Ammon's horn (tissue), 1 donor: Measurements from ENCODE around the gene WDFY4.

ENCODE experiments used
- DNase-seq: peaks from one replicate; pipeline ENCODE4 v3.0.0-alpha.2; 2016; ENCODE audit warnings: low spot score

WDFY4 gene

DNA sequence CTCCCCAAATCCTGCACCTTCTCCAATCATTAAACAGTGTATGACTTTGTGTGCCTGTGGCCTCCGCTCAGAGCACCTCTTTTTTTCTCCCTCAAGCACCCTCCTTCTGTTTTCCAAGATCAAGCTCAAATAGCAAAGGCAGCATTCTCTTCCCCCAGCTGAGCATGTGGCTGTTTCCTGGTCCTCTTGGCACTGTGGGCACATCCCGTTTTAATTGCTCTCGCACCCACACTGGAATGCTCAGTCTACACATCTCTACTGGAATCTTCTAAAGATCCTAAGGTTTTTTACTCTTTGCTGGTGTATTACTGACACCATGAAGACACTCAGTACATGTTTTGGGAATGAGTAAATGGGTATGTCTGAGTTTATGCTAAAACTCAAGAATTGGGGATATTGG lies 107.4 kb downstream of the WDFY4 start:
- no peak for DNase-seq

DNA sequence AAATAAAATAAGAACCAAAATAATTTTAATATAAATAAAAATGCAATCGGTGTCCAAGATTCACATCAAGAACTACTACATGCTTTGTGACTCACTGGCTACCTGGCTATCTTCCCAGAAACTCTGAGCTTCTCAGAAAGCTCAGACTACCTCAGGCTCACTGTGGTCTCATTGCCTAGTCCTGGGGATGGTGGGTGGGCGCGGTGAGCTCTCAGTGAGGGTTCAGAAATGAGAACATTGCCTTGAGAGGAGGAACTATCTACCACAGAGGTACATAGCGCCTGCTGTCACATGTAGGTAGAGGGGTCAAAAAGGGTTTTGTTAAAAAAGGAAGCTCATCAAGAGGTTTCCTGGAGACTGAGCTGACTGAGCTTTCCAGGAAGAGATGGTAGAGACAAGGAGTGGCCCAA lies 108.0 kb downstream of the WDFY4 start:
- DNase-seq: no peak

DNA sequence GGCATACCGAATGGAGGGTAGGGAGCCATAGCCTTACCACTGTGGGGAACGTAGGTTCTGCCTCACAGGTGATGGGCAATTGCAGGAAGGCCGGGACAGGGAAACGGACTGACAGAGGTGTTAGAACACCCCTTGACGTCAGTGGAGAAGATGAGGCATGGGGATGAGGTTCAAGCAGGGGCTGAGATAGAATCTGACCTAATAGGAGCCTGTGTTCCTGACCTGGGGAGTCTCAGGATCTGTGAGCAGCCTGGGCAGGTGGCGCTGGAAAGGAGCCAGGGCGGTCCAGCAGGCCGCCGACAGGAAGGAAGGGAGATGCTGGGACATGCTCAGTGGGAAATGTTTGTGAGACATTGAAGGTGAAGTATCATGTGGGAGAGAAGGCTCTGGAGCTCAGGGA lies 109.4 kb downstream of the WDFY4 start:
- DNase-seq: no peak

DNA sequence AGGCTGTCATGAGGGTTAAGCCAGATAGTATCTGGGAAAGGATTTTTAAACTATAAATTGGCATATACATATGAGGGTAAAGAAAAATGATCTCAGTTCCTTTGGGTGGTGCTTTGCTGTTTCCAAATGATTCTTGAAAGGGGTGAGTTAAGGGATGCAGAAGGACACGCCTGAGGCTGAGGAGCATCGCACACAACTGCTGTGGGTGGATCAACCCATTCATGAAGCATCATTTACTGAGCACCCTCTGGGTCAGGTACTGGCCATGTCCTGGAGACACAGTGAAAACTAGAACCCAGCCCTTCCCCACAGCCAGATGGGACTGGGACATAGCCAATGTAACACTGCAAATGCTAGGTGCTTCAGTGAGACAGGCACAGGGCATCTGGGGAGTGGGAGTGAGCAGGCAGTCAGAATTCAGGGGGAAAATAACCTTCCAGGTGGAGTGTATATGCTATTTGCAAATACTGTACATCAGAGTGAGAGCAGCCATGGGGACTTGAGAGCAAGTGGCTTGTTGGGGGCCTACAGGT lies 112.1 kb downstream of the WDFY4 start:
- DNase-seq: no peak

DNA sequence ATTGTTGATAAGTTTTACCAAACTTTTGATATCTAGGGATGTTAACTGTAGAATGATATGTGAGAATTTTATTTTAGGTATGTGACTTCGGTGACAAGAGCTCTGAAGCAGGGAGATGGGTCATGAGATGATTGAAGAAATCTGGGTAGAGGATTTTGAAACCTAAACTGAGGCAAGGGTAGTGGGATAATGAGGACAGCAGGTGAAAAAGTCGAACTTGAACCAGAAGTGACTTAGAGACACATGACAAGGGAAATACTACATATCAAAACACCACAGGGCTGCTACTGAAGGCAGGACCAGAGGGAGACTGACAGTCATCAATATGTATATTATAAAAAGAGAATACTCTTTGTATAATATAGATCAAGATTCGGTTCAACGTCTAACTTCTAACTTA lies 113.2 kb downstream of the WDFY4 start:
- no peak for DNase-seq

DNA sequence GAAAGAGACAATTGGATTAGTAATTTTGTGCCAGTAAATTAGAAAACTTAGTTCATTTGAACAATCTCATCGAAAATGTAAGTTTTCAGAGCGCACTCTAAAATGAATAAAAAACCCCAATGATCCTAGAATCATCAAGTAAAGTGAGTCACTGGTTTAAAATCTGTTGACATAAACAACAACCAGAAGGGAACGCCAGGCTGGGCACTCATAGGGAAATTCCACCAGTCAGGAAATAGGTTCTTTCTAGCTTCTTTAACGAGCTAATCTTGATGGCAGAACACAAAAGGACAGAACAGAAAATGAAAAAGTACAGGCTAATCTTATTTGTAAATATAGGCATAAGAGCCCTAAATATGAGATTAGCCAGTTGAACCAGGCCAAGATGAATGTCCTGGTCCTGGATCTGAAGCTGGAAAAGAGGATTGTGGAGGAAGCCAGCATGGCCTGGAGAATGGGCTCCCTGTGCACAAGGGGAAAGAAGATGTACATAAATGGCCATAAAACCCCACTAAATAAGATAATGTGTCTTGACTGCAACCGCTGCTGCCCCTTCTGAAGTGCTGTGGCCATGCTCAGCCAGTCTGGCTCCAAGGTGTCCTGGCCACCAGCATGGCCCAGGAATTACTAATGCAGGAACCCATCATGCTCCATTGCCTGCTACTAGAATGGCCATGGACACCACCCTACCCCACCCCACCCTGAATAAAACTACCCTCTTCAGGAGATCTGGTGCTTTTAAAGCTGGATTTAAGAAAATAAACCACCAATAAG lies 114.0 kb downstream of the WDFY4 start:
- no peak for DNase-seq

DNA sequence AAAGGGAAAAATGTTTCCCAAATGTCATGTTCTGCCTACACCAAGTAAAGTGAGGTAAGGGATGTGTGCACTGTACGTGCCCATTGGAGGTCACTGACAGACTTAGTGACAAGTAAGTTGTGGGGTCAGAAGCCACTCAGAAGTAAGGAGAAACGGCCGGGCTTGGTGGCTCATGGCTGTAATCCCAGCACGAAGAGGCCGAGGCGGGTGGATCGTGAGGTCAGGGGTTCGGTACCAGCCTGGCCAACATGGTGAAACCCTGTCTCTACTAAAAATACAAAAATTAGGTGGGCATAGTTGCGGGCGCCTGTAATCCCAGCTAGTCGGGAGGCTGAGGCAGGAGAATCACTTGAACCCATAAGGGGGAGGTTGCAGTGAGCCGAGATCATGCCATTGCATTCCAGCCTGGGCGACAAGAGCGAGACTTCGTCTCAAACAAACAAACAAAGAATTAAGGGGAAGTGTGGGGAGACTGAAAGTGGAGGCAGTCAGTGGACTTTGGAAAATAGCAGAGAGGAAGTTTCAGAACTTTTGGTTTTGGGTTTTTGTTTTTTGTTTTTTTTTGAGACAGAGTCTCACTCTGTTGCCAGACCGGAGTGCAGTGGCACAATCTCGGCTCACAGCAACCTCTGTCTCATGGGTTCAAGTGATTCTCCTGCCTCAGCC lies 114.8 kb downstream of the WDFY4 start:
- DNase-seq: no peak

DNA sequence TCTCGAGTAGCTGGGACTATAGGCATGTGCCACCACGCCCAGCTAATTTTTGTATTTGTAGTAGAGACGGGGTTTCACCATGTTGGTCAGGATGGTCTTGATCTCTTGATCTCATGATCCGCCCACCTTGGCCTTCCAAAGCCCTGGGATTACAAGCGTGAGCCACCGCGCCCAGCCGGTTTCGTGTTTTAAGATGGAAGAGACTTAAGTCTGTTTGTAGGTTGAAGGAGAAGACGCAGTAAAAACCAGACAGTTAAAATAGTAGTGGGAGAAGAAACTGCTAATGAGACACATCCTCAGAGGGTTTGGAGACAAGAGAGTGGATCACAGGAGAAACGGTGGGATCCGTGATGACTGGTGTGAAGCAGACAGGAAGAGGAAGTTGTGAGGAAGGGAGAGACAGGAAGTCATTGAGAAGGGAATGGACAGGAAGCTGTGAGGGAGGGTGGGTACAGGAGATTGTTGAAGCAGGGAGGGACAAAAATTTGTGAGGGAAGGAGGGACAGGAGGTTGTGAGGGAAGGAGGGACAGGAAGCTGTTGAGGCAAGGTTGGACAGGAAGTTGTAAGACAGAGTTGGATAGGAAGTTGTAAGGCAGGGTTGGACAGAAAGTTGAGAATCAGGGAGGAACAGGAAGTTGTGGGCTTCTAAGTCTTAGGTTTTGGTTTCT lies 115.5 kb downstream of the WDFY4 start:
- DNase-seq: peak; percentile 69

DNA sequence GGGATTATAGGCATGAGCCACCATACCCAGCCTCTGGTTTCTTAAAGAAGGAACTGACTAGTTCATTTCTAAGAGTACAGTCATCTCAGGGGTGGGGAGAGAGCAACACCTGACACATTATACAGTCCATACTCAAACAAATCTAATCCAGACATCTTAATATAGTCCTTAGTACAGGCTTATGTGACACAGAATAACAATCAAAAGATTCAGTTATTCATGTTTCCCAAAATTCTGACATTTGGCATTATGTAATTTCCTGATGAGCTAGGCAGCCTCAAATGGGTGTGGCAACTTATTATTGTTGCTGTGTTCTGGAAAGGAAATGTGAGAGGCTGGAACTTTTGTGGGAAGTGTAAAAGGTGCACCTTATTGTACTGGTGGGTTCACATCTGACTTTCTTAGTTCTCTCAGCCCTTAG lies 116.3 kb downstream of the WDFY4 start:
- DNase-seq: no peak

DNA sequence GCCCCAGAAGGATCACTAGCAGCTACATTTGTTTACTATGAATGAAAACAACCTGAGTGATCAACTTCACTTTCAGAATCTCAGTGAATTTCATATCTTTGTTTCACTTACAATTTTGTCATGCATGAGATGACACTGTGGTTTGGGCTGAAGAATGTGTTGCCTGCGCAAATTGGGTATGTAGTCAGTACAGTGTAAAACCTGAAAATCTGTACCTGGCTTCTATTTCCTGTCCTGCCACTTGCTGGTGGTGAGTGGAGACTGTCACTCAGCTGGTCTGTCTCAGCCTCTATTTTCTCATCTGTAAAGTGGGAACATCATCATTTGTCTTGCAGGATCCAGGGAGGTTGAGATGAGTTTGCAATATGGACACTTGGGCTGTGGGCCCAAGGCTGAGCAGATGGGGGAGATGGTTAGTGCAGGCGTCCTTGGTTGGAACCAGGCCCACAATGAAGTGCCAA lies 118.0 kb downstream of the WDFY4 start:
- no peak for DNase-seq

DNA sequence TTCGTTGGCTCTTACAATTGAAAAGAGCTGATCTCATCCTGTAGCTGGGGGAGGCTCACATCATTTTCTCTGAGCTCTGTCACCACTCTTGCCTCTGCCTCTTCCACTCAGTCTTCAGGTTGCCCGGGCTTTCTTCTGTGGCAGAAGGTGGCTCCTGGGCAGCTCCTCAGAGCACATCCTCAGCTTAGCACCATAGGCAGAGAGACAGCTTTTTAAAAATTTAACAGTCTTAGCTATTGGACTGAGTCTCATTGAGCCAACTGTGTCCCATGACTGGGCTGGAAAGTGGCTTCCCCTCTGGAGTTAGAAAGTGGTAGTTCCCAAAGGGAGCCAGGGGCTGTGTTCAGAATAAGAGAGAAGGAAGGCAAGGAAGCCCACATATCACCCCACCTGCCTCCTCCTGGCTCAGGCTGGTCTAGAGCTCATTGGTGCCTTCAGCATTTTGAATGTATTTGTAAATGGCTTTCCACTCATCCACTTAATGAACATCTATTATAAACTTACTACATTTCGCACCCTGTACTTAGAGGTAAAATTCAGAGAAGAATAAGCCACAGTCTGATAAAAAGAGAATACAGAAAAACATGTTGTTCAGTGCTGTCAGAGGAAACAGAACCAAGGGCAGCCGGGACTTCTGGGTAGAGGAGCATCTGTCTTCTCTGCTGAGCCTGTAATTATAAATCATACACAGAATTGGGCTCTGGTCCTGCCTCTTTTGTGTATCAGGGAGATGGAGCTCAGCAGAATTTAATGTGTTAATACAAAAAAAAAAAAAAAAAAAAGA lies 119.3 kb downstream of the WDFY4 start:
- DNase-seq: no peak

DNA sequence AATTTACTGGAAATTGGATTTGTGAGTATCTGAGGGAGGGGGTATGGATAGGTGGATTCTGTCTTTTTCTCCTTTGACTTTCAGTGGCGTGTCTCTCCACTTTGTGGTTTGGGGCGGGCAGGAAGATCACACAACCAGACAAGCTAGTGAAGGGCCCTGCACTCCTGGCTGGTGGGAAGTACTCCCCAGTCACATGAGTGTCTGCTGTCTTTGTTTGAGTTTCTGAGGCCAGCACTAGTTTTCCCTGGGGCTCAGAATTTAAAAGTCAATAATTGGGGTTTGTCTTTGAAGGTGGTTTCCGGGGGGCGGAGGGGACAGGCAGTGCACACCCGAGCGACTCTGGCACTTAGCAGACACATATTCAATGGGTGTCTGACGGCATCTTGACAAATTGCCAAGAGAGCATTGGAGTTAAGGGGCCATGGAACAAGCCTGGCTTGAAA lies 120.1 kb downstream of the WDFY4 start:
- peak; percentile 48 for DNase-seq

DNA sequence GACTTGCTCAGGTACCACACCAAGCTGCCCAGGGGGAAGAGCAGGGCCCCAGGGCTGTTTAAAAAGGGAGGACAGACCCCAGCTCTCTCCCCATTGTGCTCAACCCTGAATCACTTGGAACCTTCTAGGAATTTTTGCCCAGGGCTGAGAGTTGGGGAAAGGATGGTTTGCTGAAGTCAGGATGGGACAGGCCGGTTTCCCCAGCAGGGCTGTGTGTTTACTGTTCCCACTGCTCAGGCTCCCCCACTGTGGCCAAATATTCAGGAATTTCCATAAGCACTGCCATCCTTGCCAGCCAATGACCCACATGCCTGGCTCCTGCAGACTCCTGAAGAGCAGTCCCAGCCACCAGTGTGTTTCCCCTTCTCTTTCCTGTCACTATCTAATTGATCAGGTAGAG lies 120.7 kb downstream of the WDFY4 start:
- no peak for DNase-seq

DNA sequence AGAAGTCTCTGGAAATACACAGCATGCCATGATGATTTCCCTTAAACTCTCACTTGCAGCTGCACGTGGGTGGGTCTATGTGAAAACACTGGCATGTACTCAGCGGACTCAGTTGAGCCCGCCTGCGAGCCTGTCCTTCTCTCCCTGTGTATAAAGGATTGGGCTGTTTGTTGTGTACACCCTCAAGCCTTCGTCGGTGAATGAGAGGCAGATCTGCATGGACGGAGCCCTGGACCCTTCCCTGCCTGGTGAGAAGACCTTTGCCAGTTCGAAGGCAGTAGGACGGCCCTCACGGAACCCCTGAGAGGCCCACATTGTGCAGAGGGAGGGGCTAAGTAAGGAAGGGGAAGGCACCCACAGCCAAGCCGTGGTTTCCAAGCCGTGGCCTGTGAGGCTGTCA lies 121.2 kb downstream of the WDFY4 start:
- peak; percentile 53 for DNase-seq

DNA sequence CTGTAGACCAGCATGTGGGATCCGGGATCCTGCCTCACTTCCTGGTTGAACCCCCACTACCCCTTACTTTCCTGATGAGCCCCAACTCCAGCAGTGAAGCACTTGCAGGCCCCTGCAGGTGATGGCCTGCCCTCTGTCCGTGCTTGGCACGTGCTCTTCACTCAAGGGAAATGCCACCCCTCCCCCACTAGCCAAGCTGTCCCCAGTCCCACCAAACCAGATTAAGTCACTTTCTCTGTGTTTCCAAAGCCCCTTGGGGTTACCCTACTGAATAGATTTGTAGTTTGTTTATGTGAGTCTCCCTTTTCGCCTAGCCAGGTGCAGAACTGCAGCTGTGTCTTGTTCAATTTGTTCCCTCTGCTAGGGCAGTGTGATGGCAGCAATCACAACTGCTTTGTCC lies 121.7 kb downstream of the WDFY4 start:
- no peak for DNase-seq

DNA sequence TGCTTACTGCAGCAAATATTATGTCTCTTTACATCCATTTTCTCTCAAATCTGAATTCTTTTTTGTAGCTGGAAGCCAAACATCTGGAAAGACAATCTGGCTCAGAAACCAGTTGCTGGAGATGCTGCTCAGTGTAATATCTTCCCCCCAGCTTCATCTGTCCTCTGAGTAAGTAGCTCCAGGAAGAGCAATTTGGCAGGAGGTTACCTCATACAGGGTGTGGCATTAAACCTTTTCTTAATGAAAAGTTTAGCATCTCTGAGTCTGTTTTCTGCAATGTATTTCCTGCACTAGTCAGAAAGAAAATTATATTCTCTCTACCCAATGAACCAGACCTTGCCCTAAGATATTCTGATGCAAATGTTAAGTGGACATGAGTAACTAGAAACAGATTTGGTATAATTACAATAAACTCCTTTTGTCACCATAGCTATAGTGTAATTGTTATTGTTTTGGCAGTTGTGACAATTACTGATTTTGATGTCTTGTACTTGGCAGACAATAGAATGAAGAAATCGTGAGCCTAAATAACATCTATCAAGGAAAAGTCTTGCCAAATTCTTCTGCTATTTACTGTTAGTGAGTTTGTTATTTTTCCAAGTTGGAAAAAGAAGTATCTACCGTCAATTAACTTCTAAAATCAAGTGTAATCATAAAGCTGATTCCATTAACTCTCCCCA lies 123.3 kb downstream of the WDFY4 start:
- DNase-seq: no peak

DNA sequence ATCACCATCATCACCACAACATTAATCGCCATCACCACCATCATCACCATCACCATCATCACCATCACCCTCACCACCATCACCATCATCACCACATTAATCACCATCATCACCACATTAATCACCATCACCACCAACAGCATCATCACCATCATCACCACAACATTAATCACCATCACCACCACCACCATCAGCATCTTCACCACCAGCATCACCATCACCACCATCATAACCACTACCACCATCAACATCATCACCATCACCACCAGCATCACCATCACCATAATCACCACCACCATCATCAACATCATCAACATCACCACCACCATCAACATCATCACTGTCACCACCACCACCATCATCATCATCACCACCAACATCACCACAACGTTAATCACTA lies 124.6 kb downstream of the WDFY4 start:
- DNase-seq: no peak

DNA sequence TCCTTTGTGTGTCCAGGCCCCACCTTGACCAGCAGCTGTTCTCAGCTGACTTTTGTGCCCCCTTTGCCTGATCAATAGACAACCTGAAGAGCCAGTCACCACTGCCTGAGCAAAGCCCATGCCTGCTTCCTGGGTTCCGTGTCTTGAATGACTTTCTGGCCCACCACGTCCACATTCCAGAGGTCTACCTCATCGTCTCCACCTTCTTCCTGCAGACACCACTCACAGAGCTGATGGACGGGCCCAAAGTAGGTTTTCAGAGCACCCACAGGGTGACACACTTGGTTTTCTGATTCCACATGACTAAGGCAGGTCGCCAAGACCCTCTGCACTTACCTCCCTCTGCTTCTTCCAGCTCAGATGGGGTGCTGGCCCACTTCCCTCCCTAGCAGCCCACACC lies 126.8 kb downstream of the WDFY4 start:
- no peak for DNase-seq

DNA sequence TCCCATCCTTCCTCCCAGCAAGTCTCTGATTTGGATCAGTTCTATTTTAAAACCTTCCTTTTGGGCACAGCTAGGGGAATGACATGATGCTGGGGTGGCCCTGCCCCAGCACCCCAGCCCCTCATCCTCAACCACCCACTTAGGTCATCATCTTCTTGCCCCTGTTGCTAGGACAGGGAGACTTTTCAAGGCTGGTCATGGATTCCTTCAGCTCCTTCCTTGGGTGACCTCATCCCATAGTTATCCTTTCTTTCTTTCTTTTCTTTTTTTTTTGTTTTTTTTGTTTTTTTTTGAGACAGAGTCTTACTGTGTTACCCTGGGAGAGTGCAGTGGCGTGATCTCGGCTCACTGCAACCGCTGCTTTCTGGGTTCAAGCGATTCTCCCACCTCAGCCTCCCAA lies 127.2 kb downstream of the WDFY4 start:
- DNase-seq: no peak

DNA sequence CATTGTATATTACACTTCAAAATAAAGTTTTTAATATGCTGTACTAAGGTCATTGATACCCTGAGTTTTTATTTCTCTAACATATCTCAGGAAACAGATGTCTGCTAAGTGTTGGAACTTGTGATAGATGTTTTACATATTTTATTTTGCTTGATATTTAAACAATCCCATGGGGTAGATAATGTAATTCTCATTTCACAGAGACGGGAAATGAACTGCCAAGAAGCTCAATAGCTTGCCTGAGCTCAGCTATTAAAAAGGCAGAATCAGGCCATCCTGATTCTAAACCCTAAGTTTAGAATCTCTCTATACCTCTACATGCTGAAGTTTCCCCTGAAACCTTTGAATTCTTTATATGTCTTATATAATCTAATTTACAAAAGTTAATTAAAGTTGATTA lies 128.6 kb downstream of the WDFY4 start:
- DNase-seq: no peak

DNA sequence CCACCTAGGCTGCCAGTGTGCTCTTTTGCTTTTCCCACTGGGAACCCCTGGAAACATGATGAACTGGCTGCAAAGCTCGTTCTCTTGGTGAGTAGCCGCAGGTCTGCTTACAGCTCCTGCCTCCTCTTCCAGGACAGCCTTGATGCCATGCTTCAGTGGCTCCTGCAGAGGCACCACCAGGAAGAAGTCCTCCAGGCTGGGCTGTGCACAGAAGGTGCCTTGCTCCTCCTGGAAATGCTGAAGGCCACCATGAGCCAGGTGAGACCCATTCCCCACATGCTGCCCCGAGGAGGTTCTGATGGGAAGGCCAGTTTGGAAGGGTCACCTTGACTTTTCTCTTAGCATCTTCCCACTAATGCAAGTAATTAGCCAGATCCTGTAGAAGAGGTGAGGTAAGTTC lies 129.2 kb downstream of the WDFY4 start:
- no peak for DNase-seq
